HG02973 (cell line): ENCODE results near the gene STYK1.
"Not testable (repeated sequence)": the region's sequence is repeated elsewhere in the genome, so short reads cannot be mapped to it uniquely, and the experiment has no call there.

Source experiments
- ATAC-seq: cut with Tn5 transposase; IDR thresholded peaks from one replicate; pipeline ENCODE4 v1.9.1; 2021; ENCODE audit warnings: moderate library complexity; ENCODE audit not compliant: unreplicated experiment

The STYK1 gene

GRCh38 chr12:10623131-10623530 lies 50.7 kb downstream of the STYK1 start:
- no peak for ATAC-seq

- no peak for ATAC-seq
Measured at GRCh38 chr12:10621278-10621677, 52.6 kb downstream of the STYK1 start.

- no peak for ATAC-seq
Measured at GRCh38 chr12:10620078-10620779, 53.6 kb downstream of the STYK1 start.

- no peak for ATAC-seq
Measured at GRCh38 chr12:10618338-10618987, 55.4 kb downstream of the STYK1 start.

DNA sequence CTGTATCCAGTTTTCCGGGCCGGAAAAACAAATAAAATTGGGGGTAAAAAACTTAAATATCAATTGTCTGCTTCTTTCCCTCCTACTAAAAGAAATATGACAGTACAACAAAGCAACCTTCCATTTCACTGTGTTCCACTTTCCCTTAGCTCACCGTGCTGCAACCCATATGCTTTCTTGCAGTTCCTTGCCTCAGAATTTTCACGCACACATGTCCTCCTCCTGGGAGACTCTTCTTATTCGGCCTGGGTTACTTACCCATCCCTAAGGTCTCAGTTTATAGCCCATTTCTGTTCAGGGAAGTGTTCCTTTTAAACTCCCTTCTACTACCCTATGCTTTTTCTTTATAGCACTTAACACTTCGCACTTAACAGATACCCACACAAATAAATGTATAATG lies 56.0 kb downstream of the STYK1 start:
- no peak for ATAC-seq

DNA sequence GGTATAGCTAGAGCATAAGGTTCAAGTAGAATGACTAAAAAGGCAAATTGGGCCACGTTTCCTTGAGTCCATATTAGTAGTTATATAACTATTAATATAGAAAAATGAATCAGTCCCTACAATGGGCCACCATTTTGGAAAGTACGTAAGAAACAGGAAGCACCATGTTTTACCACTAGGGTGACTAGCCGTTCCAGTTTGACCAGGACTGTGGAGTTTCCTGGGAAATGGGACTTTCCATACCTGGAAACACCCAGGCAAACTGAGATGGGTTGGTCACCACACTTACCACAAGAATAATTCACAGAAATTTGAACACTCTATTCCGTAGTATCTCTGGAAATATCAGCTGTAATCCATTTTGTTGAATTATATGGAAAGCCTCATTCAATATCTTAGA lies 58.3 kb downstream of the STYK1 start:
- ATAC-seq: no peak

- ATAC-seq: no peak
Measured at GRCh38 chr12:10614056-10614370, 59.8 kb downstream of the STYK1 start.

- ATAC-seq: peak; percentile 88
Measured at GRCh38 chr12:10613349-10614055, 60.4 kb downstream of the STYK1 start, which contains the start of gene MAGOHB. MAGOHB (minus strand) TSS chr12:10613609; CDS start chr12:10613532, 77 bp downstream.

GRCh38 chr12:10612984-10613348 lies 60.9 kb downstream of the STYK1 start:
- peak; percentile 20 for ATAC-seq

- no peak for ATAC-seq
Measured at GRCh38 chr12:10612110-10612509, 61.7 kb downstream of the STYK1 start.

DNA sequence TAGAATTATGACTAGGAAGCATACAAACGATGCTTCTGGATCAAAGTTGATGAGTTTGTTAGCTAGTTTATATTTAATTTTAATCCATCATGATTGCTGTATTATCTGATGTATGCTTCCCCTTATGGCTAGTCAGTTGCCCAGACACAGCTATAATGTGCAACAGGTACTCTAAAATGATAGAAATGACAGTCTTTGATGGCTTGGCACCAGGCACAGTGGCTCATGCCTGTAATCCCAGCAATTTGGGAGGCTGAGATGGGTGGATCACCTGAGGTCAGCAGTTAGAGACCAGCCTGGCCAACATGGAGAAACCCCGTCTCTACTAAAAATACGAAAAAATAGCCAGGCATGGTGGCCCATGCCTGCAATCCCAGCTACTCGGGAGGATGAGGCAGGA lies 62.6 kb downstream of the STYK1 start:
- ATAC-seq: not testable (repeated sequence)

DNA sequence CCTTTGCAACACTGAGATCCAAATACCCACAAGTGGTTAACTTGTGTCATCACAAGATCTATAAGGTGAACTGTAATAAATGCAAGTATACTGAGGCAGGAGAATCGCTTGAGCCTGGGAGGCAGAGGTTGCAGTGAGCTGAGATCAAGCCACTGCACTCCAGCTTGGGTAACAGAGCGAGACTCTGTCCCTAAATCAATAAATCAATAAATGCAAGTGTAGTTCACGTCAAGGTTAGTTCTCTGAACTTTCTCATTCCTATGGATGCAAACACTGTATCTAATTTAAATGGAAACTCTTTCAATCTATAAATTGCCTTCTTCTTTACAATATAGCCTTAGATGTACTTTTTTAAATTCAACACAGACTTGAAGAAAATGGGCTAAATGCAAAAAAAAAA lies 63.7 kb downstream of the STYK1 start:
- no peak for ATAC-seq

DNA sequence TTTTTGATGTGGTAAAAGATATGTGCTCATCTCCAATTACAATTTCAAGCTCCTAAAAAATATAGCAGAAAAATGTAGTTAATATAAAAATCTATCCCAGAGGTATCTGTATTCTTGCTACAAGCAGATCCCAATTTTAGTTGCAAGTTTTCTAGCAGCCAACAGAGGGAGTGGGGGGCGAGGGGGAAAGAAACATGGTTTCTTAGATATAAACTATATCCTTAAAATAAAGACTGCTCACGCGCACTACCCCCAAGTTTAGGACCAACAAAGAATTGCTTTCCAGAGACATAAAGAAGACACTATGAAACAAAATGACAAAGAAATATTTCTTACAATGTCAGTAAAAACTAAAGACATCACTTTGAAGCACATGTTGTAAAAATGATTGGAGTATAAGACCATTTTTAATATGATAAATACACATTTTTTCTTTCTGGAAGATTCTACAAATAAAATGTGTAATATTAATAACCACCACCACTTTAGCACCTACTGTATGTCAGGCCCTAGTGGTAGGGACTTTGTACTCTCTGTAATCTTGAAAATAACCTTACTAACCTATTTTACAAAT lies 65.9 kb downstream of the STYK1 start:
- no peak for ATAC-seq

DNA sequence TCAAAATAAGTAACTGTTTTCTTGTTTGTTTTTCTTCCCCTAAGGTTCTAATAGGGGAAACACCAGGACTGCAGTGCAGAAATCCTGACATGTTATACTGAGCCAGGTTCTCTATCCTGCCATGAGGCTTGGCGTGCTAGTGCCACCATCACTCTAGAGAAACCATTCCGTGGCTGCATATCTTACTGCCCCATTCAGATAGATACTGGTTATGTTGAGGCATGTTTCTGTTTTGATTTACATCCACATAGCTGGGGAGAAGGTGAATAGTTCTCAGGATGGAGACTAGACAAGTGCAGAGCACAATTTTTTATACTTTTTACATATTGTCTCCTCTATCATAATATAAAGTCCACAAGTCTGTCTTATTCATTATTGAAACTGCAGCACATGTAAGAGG lies 72.0 kb downstream of the STYK1 start:
- ATAC-seq: no peak

DNA sequence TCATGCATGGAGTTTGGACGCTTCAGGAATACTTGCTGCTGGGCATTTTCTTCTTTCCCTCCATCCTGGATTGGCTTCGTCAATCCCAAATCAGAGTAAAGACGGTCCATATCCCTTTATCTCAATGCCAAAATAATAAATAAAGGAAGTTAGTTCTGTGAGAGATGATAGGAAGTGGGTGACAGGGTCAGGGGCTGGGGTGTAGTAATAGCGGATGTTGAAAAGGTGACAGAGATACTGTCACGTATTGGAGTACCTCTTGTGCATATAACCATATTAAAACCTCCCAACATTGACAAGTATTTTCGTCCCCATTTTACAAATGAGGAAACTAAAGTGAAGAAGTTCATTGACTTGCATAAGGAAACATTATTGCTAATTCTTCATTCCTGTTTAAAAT lies 72.9 kb downstream of the STYK1 start:
- ATAC-seq: no peak

GRCh38 chr12:10595881-10596280 lies 78.0 kb downstream of the STYK1 start:
- no peak for ATAC-seq

- ATAC-seq: no peak
Measured at GRCh38 chr12:10590966-10591365, 82.9 kb downstream of the STYK1 start.

GRCh38 chr12:10584415-10584814 lies 89.4 kb downstream of the STYK1 start:
- ATAC-seq: no peak

DNA sequence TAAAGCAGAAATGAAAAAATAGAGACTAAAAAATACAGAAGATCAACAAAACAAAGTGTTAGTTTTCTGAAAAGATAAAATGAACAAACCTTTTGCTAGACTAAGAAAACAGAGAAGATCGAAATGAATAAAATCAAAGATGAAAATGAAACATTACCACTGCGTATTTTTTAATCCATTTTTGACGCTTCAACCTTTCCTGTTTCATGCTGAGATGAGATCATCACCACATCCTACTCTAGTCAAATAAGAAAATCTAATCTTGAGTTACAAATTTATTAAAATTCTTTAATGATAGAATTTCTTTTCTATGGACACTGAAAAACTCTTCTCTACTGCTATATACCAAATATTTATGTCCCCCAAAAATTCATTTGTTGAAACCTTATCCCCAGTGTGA lies 91.1 kb downstream of the STYK1 start:
- no peak for ATAC-seq

GRCh38 chr12:10582133-10582532 lies 91.7 kb downstream of the STYK1 start:
- ATAC-seq: not testable (repeated sequence)

DNA sequence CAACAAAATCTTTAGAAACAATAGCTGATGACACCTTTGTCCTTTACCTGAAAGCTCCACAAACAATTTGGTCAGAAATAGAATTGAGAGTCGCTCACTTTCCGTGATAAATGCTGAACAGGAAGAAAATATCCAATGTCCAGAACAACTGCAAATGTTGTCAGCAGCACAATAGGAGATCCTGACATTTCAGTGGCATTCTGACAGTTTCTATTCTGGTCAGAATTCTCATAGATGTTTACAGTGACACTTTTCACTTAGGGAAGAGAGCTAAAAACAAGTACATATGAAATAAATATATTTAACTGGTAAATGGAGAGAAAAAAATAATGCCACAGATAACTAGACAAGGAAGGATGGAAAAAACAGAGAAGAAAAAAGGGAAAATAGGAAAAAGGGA lies 99.5 kb downstream of the STYK1 start:
- no peak for ATAC-seq

- not testable (repeated sequence) for ATAC-seq
Measured at GRCh38 chr12:10572021-10572490, 101.8 kb downstream of the STYK1 start.
